HG02870 (cell line): Measurements from ENCODE around the gene C4BPB.

ENCODE experiments used
- ATAC-seq: cut with Tn5 transposase; IDR thresholded peaks from one replicate; pipeline ENCODE4 v1.9.1; 2021; ENCODE audit warnings: mild to moderate bottlenecking, moderate library complexity; ENCODE audit not compliant: unreplicated experiment

Gene C4BPB

DNA sequence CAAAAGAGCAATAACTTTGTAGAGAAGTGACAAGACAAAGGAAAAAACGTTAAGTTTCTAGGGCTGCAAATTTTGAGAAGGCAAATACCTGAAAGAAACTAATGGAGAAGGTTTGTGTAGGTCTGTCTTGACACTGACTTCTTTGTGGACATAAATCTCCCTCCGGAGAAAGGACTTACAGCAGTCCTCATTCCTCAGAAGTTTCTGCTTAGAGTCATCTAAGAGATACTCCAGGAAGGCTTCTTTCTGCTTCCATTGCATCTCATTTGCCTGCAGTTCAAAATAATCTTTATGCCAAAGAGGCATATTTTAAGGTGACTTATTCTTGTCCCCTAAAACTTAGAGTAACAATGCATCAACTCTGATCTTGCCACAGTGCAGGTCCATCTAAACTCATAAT is 4.4 kb upstream of the C4BPB start:
- no peak for ATAC-seq

DNA sequence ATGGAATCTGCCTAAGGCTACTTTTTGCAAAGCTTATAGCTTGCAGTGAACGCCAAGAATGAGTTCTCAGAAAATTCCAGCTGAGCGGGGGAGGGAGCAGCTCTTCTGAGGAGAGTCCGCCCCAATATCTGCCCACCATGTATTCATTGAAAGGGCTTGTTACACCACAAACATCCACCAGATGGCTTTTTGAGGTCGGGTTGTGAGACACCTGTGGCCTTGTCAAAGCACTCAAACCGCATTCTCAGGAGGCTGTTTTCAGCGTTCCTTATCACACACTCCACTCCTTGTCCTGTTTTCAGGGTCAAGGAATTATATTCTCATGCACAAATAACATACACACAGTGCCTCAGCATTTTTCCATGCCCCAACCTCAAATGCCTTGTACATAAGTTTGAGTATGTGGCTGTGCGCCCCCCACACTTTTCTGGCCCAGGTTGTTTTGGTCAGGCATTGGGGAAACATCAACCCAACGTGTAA is 3.9 kb upstream of the C4BPB start:
- ATAC-seq: peak; percentile 44

DNA sequence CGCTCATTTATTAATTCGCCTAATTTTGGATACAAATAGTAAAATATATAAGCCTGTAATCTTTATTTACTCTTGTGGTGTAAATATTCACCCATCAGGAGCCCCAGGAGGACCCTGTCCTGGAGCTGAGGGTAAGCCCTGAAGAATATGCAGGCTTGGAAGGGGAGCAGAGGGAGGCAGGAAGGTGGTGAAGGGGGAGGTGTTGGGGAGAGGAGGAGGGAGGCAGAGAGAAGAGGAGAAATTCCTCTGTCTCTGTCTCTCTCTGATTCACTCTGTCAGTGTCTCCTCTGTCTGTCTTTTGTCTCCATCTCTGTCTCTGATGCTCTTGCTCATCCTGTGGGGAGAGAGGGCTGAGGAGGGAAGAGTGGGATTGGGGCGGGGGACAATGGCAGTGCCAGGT is 2.8 kb upstream of the C4BPB start:
- no peak for ATAC-seq

DNA sequence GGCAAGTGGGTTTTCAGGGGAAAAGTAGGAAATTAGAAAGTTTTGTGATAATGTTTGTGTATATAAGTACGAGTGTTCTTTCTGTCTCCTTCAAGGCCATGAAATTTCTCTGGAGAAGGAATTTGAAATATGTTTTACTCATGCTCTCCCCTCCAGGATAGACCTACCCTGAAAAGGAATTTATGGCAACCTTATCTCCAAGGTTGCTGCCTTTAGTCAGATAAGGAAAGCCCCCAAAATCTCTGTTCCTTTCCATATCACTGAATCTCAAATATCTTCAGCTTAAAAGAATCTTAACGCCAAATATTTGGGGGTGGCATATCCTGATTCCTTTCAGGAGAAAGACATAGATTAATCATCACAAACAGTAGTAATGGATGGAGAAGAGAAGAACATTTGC is 499 bp upstream of the C4BPB start:
- ATAC-seq: no peak

DNA sequence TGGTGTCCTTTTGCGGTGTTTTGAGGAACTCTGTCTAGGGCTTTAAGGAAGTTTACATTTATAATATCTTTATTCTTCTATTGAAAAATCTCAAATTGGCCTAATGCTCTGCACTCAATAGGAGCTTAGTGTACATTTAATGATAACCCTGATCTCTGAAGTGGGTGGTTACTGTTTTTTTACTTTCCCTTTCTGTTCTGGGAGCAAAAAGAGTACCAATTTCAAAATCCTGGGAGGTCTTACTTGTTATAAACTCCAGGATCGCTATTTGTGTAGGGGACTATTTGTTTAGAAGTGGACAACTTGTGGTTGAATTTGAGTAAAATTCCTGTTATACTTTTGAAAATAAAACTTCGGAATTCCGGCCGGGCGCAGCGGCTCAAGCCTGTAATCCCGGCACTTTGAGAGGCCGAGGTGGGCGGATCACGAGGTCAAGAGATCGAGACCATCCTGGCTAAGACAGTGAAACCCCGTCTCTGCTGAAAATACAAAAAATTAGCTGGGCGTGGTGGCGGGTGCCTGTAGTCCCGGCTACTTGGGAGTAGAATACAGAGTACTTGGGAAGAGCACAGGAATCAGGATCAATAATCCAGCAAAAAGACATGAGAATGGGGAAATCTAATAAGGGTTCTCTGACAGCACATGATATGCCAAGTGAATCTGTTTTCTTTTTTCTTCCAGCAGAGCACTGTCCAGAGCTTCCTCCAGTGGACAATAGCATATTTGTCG is 1.1 kb downstream of the C4BPB start:
- no peak for ATAC-seq

DNA sequence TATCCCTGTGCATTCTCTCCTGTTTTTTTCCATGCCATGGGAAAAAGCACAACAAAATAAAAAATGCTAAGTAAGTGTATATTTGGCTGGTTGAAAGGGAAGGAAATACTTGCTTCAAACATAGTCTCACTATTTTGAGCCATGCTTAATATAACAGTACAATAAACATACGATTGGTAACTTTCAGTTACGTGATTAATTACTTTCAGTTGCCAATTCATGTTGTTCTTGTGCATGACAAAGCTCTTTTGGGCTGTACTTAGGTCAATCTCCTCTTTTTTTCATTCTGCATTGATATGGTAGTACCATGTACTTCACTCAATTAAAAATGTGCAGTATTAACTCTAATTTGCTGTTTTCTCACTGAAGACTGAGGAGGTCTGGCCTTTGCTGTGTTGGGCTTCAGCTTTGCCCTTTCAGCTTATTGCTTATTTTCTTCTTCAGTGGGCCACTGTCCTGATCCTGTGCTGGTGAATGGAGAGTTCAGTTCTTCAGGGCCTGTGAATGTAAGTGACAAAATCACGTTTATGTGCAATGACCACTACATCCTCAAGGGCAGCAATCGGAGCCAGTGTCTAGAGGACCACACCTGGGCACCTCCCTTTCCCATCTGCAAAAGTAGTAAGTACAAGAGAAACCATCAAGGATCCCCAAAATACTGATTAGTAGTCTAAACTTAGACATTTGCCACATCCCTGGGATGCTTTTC is 2.7 kb downstream of the C4BPB start:
- no peak for ATAC-seq

DNA sequence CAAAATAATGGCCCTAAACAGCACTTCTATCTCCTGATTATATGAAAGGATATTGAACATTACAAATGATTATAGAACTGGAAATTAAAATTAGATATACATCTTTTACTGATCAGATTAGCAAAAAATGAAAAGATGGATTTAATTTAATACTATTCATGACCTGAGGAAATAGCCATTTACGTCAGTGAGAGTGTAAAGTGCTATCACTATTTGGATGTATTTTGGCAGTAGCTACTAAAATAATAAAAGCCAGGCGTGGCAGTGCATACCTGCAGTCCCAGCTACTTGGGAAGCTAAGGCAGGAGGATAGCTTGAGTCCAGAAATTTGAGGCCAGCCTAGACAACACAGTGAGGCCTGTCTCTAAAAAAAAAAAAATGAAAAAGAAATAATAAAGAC is 5.3 kb downstream of the C4BPB start:
- ATAC-seq: no peak

DNA sequence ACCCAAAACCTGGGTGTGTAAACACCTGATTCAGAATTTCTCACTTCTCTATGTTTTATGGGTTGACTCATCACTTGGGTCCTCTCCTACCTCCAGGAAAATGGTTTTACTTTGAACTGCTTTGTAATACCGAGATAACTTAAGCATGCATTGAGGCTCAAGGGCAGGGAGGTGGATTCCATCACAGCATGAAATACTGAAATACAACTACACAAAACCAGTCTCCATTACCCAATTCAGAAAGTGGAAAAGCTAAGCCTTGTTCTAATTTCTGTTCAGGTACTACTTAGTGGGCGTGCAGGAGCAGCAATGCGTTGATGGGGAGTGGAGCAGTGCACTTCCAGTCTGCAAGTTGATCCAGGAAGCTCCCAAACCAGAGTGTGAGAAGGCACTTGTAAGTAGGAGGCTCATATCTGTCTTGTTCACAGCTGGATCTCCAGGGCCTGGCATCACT is 9.2 kb downstream of the C4BPB start:
- peak; percentile 97 for ATAC-seq

DNA sequence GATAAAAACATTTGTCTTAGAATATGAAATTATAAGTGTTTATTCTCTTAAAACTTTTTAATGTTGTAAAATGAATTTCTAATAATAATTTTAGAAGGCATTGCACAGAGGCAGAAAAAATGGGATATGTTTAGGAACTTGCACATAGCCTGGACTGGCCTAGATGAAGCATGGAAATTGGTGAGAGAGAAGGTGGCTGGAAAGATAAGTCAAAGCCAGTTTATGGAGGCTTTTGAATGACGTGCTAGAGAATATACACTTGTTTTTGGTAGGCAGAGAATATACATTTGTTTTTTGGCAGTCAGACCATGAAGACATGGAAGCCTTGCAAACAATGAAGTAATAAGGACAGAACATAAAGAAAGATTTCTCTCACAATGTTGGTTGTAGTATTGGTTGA is 13.1 kb downstream of the C4BPB start:
- ATAC-seq: no peak

DNA sequence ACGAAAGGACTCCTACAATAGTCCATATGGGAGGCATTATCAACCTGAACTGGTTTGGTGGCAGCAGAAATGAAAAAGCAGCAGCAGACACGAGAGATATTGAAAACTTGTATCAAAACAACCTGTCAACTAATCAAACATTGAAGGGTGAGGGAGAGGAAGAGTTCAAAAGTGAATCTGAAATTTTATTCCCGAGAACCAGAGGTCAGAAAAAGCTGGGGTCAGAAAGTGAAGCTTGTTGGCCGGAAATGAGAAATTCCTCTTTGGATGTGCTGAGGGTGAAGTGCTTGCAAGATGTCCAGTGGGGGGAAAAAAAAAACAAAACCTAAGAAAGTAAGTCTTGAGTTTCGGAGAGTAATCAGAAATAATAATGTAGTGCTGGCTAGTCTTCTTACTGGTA is 13.5 kb downstream of the C4BPB start:
- no peak for ATAC-seq

DNA sequence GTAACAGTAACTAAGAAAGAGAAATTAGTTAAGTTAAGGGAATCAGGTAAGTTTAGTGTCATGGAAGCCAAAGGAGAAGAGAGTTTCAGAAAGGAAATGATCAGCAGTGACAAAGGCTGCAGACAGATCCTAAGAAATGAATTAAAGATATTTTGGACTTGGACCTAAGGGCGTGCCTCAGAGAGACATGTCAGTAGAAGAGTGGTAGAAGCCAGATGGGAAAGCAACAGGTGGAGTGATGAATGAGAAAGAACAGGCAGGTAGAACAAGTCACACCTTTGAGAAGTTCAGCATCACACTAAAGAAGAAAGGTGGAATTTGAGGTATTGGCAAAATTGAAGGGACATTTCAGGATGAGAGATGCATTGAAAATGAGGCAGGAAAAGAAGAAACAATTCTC is 14.0 kb downstream of the C4BPB start:
- no peak for ATAC-seq

DNA sequence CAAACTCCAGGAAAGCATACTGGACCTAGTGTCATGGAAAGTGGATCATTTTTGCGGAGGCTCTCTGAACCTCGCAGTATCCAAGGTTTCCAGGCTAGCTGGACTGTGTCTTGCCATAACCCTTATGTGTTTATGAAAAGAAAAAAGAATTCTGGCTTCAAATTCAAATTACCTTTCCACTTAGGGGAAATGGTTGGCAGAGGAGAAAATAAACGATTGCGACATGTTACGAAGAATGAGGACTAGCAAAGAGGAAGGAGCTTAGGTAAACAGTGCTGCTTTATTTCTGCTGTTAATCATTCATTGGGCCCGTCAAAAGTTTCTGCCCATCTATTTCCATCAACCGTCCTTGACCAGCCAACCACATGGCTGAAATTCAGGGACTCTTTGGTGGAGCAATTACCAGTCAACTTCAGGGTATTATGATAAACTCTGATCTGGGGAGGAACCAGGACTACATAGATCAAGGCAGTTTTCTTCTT is 15.3 kb downstream of the C4BPB start, which contains the start of gene C4BPA:
Gene C4BPA (plus strand): TSS at position 342 of the 482 bp plus-strand sequence. CDS start 8,793 bp downstream, outside the sequence.
- no peak for ATAC-seq

DNA sequence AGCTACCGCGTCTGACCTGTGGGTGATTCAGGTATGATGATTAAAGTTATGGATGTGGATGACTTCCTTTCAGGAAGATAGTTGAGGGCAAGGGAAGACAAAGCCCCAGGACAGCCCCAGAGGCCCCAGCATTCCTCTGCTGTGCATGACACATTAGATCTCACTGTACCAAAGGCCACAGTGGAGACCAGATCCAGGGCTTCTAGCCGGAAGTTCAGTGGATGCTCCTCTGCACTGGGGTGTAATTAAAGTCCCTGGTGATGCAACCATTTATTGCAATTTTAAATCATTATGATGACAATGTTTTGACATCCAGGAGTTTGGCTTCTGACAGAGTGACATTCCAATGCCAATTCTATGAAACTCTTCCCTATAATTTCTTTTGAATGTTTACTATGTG is 20.3 kb downstream of the C4BPB start:
- no peak for ATAC-seq

DNA sequence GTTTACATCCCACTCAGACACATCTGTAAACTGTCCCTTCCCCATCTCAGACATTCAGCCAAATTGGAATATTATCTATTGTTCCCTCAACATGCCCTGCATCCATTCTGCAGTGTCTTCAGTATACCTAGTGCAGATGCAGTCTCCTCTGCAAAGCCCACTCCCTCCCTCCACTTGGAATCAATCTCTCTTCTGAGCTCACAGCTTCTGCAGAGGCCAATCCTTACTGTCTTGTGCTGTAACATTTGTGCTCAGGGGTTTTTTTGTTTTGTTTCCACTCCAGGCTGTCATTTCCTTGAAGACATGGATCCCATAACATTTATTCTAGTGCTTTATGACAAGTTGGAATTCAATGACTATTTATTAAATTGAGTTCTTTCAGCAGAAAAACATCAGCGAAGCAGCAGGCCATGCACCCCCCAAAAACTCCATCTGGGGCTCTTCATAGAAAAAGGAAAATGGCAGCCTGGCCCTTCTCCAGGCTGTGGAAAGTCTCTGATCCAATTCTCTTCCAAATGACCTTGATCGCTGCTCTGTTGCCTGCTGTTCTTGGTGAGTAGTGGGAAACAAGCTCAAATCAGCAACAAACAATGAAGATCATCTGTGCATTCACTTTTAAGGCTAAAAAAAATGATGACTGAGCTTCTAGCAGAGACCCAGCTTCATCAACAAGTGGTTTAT is 24.1 kb downstream of the C4BPB start:
- ATAC-seq: no peak

DNA sequence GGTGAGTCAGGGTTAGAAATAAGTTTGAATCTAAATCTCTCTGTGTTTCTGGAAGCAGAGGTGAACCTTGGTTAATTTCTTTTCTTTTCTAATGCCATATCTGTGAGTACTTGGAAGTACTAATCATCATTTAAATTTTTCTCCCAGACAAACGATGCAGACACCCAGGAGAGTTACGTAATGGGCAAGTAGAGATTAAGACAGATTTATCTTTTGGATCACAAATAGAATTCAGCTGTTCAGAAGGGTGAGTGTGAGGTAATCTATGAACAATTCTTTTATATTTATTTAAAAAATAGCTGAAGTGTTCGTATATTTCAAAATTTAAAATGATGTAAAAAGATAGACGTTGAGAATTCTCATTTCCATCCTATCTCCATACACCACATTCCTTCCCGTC is 26.6 kb downstream of the C4BPB start:
- no peak for ATAC-seq

DNA sequence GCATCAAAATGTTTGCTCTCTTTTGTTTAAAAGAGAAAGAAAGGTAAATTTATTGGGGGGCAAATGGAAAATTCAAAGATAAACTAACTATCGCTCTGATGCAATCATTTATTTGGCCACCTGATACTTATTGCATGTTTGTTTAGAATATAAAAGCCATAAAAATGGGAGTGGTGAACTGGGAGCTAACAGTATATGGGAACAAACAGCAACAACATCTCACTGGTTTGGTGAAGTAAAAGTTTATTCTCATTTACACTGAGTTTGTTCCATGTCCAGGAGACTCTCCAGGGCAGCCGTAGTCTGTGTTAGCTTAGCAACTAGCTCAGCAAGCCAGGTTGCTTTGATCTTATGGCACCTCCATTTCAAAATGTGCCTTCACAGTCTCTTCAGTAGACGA is 35.7 kb downstream of the C4BPB start:
- ATAC-seq: no peak

DNA sequence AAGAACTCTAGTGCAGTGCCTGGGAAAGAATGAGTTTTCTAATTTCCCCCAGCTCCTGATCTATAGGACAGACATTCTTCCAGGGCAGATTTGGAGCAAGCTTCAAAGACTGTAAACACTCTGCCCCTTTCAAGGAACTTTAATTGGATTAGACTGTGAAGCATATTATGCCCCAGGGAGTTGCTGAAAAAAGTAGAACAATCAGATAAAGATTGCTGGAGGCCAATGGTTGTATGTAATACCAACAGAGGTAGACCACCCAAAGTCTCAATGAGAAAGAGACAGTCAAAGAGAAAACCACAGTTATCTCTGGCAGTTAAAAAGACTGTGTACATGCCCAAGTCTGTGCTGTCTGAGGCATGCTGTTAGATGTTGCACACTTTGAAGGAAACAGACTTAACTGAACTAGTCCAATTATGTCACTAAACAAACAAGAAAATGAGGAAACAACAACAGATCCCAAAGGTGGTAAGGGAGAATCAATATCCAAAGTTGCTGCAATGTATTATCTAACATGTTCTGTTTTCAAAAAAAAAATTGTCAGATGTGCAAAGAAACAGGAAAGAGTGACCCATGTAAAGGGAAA is 39.8 kb downstream of the C4BPB start:
- ATAC-seq: no peak

DNA sequence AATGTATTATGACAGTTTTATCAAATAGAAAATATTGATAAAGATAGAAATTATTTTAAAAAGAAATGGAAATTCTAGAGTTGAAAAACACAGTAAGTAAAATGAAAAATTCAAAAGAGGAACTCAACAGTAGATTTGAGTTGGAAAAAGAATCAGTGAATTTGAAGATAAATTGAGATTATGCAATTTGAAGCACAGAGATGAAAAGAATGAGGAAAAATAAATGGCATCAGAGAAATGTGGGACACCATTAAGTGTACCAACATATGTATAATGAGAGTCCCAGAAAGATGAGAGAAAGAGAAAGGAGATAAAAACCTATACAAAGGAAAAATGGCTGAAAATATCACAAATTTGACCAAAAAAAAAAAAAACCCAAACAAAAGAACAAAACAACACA is 40.4 kb downstream of the C4BPB start:
- no peak for ATAC-seq

DNA sequence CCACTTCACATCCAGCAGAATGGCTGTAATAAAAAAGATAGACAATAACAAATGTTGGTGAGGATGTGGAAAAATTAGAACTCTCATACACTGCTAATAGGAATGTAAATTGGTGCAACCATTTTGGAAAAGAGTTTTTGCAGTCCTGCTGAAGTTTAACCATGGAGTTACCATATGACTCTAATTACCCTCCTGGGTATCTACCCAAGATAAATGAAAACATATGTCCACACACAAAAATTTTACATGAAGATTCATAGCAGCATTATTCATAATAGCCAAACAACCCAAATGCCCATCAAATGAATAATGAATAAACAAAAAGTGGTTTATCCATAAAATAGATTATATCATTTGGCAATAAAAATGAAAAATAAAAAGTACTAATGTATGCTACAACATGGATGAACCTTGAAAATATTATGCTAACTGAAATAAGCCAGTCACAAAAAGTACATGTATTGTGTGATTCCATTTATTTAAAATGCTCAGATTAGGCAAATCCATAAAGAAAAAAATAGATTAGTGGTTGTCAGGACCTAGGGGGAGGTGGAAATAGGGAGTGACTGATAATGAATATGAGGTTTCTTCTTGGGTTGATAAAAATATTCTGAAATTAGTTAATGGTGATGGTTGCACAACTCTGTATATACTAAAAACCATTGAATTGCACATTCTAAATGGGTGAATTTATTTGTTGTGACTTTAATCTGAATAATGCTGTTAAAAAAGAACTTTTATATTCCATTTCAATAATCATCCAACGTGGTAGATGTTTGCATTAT is 41.8 kb downstream of the C4BPB start:
- ATAC-seq: no peak

DNA sequence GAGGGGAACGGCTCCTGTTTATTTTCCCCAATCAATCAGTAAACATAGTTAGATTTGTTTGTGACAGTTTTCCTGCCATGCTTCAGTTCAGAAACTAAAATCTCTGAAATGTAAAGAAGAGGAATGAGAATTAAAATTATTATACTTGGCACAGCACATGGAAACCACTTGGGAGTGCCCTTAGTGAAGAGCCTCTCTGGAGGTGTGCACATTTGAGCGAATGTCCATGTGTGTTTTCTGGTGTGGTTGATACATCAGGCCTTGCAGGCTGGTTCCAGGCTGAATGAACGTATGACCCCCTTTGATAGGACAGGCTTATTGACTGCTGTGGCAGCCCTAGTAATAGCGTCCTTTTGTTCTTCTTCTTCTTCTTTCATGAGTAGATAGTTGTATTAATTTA is 42.5 kb downstream of the C4BPB start:
- ATAC-seq: no peak
